ENCODE data around the gene THUMPD3.

The THUMPD3 gene, protein sequence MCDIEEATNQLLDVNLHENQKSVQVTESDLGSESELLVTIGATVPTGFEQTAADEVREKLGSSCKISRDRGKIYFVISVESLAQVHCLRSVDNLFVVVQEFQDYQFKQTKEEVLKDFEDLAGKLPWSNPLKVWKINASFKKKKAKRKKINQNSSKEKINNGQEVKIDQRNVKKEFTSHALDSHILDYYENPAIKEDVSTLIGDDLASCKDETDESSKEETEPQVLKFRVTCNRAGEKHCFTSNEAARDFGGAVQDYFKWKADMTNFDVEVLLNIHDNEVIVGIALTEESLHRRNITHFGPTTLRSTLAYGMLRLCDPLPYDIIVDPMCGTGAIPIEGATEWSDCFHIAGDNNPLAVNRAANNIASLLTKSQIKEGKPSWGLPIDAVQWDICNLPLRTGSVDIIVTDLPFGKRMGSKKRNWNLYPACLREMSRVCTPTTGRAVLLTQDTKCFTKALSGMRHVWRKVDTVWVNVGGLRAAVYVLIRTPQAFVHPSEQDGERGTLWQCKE

DNA sequence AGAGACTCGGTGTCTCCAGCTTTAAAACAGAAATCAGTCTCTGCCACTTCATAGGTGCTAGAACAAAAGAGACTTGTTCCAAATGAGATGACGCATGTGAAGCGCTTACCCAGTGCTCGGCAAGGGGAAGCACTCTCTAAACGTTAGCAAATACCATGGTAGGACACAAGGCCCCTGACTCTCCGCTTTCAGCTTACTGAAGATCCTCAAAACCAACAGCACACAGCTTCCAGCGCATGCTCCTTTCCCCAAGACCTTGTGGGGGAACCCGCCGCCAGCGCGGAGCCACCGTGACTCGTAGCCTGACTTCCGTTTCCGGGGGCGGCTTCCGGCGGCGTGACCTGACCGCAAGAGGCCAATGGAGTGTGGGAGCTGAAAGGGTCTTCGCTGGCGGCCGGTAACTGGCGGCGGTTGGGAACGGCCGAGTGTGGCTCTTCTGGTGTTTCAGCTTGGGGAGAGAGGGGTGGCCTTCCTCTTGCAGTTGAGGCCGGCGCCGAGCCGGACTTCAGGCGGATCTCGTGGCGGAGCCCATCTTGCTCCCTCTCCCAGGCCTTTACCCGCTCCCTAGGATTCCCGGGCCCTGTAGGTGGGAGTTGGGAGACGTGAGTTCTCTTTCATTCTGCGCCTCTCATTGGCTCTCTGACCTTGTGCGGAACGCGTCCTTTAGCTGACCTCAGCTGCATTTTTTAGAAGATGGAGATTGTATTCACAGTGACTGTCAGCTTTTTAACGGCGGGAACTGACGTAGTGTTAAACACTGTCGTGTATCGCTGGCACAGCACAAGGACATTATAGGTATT lies at the start of gene THUMPD3:
THUMPD3 (plus strand) TSS at position 324 of the 800 bp plus-strand sequence. CDS start 2,015 bp downstream, outside the sequence.
- peak; percentile 91 for DNase-seq

DNA sequence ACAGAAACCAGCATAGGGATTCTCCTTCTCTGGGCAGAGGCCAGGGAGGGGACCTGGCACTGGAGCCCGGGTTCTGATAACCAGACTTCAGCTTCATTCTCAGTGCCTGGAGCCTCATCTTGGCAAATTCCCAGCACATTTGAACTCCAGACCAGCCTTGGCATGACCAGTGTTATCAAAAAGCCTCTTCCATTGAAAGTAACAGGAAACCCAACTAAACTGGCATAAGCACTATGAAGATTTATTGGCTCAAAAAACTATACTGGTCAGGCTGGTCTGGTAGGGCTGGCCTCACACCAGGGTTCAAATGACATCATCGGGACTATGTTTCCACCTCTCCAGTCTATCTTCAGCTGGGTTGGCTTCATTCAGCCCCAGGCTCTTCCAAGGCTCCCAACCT lies 48.1 kb upstream of the THUMPD3 start:
- DNase-seq: no peak

DNA sequence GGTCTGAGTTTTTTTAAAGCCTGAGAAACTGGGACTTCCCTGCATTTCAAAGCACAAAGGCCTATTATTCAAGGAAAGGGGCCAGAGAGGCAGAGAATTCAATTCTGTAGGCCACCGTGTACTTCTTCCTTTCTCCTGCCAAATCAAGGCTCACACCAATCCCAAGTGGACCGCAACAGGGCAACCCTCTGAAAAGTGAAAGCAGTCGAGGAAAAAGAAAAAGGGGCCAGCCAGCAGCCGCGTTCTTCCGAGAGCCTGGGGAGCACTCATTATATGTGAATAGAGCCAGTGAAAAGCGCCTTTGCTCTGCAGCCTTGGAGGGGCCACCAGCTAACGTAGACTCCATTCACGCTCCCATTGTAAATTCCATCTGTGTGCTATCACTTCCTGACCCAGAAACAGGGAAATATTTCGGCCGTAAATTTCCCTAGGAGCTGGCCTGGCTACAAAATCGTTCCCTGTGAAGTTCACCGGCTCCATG lies 45.9 kb upstream of the THUMPD3 start:
- DNase-seq: no peak

DNA sequence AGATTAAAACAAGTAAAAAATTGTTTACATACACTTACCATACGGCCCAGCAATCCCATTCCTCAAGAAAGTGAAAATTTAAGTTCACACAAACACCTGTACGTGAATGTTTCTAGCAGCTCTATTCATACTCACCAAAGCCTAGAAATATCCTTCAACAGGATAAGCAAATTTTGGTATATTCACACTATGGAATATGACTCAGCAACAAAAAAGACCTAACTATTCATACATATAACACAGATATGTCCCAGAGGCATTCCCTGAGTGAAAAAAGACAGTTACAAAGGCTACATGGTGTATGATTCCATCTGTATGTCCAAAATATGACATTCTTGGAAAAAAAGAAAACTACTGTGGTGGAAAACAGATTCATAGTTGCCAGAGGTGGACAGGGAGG lies 40.1 kb upstream of the THUMPD3 start:
- no peak for DNase-seq

DNA sequence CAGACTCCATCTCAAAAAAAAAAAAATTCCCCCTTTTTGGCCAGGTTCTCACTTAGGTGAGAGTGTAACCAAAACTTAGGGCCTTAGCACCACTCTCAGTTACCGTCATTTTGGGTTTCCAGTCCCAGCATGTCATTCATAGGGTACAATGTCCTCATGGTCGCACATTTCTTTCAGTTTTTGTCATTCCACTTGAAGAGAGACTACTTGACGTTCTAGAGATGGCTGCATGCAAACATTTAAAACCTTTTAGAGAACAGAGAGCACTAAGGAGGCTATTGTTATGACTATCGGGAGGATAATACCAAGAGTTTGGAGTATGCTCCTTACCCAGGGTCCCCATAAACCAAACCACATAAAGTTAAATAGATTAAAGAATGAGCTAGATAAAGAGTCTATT lies 37.9 kb upstream of the THUMPD3 start:
- DNase-seq: no peak

DNA sequence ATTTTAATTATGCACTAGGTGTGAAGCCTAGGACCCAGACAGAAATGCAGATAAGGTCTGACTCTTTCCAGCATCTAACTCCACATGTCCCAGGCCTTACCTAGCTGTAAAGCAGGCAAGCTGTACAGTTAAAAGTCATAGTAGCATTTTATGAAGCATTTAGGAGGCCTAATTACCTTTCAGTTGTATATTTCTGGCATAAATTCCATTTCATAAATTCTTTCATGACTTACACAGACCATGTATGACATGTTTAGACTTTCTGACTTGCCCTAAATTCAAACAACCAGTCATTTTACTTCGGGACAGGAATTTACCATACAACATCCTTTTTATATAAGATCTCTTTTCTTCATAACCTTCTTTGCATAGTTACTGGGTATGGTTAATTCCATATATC lies 35.3 kb upstream of the THUMPD3 start:
- no peak for DNase-seq

DNA sequence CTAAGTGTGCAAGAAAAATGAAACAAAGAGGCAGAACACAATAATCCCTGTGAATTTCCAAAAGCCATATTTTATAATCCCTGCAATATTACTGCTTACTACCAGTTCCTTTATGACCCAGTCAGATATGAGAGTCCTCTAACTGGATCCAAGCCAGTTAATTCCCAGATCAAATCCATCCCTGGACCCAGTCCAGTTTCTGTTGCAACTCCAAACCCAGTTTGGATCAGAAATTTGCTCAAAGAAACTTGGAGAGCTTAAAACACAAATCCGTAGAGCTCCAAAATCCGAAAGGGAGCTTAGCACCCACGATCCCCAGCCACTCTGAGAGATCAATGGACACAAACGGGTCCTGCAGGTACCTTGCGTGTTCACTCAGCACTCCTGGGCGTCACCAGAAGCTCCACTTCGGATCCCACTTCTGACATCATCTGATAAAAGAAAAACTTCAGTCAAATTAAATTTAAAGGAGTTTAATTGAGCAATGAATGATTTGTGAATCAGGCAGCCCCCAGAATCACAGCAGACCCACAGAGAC lies 32.6 kb upstream of the THUMPD3 start:
- no peak for DNase-seq

DNA sequence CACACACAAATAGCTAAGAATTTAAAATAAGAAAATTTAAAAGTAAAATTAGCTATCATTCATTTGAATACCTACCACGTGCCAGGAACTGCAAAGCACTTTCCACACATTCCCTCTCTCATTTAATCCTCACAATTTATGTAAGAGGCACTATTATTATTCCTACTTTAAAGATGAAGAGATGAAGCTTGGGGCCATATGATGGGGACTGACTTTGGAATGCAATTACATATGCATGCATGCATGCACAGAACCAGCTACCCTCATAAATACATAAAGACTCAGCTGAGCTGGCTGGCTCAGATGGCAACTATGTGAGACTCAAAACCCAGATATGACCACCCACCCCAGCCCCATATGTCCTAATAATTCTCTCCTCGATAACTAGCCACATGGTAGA lies 31.7 kb upstream of the THUMPD3 start:
- no peak for DNase-seq

DNA sequence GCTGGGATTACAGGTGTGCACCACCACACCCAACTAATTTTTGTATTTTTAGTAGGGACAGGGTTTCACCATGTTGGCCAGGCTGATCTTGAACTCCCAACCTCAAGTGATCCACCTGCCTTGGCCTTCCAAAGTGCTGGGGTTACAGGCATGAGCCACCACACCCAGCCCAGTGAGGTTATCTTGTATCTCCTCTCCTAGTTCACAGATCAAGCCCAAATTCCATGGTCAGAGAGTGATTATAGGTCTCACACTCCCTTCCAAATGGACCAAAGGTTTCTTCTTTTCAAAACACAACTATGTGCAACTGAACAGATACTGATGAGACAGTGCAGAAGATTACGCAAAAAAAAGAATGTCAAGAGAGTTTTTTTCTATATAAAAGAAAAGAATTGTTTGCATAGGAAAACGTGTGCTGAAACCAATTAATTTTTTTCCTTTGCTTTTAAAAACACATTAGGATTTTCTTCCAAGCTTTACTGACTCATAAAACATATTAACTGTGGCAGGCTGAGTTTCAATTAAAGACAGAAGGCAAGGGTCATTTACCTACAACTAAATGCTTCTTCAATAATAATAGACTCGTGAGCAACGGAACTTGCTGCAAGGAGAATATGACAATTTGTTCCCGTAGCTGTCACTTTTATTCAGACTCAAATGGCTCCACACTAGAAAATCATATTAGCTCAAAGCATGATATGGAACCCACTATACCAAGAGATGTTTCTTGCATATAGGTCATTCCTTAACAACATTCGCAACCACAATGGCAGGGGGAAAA lies 30.4 kb upstream of the THUMPD3 start:
- no peak for DNase-seq

DNA sequence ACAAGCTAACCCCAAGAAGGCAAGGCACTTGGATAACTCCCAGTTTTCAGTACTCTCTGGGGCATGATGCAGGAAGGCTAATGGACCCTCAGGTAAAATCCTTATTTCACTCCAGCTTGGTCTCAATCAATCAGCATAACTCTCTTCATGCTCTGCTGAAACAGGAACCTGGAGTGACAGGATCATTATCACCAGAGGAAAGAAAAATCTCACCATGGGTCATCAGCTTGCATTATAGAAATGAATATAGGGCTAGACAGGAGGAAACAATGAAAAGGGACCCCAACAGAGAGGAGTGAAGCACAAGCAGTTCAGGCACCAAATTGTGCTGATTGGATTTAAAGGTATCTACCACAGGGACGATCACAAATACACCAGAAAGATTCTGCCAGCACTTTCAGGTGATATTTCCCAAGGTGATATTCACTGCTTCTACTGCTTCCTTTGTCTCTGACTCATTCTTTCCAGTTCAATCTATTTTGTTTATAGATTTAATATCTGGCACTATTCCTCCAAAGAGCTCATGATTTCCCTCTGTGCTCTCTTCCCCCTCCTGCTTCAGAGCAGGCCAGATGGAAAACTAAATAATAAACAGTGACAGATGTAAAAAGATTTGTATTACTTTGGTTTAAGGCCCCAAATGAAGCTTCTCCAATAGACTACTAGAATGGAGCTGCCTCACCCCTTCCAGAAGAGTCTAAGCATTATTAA lies 22.9 kb upstream of the THUMPD3 start:
- no peak for DNase-seq

DNA sequence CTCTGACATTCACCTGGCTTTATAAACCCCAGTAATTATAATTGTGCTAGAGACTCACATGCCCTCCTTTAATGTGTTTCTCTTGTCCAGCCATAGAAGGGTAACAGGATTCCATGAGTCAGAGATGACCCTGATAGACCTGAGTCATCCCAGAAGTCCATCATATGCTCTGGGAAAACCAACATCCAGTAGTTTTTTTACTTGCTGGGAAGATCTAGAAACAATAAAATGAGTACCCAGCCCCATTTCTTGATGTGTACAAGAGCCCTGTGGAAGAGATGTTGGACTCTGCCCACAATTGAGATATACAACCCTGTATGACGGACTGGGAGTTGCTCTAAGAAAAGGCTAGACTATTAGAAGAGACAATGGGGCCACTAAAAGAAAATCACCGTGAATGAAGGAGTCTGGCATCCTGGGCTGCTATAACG lies 22.4 kb upstream of the THUMPD3 start:
- no peak for DNase-seq

DNA sequence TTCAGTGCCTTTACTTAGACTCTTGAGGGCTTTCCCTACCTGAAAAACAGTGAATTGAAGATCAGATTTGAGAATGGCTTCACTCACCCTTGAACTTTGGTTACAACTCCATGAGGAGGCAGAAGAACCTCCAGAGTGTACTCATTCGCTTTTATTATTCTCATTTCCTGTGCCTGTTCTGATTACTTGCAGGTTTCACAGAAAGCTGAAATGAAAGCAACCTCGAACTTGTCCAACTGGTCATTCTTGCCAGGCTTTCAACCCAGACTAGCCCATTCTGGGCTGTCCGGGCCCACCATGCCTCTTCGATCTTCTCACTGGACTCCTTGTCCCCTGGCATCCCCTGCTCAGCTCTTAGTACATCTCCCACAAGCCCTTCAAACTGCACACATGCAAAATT lies 20.2 kb upstream of the THUMPD3 start:
- no peak for DNase-seq

DNA sequence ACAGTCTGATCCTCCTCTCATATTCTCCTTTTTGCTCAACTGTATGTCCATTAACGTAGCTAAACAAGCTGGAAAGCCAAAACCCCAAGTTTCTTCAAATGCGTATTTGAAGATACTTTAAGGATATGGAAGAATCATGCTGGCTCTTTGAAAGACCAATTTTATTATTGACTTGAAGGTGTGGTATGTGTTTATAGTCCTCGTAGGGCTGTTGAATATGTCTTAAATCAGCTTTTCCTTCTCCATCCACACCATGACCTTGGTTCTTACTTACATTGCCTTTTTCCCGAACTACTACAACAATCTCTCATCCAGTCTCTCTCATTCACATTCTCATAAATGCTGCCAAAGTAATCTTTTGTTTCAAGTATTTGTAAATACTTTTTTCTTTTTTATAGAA lies 19.7 kb upstream of the THUMPD3 start:
- DNase-seq: no peak

DNA sequence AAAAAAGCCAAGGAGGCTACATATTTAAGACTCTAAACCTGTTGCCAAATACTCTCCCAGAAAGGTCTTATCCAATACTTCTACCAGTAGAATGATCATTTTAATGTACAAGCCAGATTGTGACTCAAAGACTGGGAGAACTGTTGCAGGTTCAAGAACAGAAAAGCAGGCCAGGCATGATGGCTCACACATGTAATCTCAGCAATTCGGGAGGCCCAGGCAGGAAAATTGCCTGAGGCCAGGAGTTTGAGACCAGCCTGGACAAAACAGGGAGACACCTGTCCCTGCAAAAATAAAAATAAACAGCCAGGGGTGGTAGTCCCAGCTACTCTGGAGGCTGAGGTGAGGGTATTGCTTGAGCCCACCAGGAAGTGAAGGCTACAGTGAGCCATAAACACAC lies 17.8 kb upstream of the THUMPD3 start:
- DNase-seq: no peak

DNA sequence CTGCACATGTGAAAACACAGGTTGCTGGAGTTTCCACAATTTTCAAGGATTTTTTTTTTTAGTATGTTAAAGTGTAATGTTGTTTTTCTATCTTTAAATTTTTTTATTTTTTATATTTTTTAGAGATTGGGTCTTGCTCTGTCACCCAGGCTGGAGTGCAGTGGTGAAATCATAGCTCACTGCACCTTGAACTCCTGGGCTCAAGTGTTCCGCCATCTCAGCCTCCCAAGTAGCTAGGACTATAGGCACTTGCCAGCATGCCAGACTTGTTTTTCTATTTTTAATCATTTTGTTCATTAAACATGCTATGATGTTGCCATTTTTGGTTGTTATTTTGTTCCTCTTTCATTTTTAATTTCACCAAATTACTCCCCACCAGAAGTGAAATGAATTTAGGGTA lies 16.7 kb upstream of the THUMPD3 start:
- DNase-seq: no peak

DNA sequence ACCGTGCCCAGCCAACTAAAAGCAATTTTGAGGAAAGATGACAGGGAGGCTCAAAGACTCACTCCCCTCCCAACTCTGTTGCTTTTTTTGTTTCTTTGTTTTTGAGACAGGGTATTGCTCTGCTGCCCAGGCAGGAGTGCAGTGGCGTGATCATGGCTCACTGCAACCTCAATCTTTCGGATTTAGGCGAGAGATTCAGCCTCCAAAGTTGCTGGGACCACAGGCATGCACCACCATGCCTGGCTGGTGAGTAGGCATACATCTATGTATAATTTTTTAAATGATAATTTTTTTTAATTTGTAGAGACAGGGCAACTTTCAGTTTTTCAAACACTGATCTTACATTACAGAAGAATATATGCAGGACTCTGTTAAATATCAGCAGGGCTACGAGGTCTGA lies 15.8 kb upstream of the THUMPD3 start:
- no peak for DNase-seq

DNA sequence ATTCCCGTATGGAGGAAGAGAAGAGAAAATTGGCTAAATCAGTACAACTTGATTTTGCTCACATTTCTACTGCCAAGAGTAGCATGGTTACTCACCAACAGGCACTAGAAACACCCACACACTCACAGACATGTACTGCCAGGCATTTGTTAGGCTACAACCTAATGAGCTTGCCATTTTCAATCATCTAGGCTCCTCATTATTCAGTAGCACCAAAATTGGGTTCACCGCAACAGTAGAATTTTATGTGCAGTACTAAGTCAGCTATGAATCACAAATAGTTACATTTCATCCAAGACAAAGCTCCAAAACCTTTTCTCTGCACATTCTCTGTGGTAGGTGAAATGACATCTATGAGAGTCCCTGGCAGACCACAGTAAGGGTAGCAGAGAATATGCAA lies 15.0 kb upstream of the THUMPD3 start:
- no peak for DNase-seq

DNA sequence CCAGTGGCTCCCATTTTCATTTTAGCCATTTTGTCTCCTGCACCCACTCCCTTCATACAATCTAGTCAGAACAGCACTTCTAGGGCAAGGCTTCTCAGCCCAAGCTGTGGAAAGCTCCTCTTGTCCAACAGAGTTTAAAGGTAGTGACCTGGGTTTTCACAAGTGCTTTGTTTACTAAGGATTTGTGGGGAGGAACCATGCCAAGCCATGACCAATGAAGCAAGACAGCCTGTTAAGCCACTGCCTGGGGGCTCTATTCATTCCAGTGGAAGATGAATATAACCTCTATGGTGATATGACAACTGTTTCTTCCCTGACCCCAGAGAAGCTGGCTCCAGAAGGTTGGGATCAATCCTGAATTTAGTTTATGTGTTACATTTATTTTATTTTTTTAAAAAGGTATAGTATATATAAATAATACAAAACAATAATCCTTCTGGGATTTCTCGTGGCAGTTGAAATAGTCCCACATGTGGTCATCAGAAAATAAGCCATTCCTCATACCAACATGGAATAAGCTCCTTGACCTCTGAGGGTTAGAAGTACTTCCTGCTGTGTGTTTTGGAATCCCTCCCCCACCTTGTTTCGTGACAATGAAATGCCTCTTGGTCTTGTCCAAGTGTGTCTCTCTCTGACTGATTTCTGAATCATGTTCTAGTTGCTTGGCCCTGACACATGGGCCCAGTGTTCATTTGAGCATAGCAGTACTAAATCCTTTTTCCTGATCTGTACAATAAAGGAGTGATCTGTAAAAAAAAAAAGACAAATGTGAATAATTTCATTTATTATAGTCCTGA lies 13.3 kb upstream of the THUMPD3 start:
- DNase-seq: no peak

DNA sequence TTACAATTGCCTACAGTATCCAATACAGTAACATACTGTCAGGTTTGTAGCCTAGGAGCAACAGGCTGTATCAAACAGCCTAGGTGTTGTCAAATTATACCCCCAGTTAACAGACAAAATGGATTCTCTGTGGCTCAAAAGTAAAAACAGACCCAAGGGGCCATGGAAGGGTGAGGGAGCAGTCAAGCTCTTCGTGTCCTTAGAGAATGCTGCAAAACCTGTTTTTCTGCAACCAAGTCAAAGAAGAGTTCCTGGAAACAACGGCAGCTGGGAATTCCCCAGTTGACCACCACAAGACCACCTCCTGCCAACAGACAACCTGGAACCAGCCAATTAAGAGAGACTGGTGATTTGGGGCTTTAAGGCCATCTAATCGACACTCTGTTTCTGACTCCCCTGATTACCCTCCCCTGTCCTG lies 11.1 kb upstream of the THUMPD3 start:
- DNase-seq: no peak

DNA sequence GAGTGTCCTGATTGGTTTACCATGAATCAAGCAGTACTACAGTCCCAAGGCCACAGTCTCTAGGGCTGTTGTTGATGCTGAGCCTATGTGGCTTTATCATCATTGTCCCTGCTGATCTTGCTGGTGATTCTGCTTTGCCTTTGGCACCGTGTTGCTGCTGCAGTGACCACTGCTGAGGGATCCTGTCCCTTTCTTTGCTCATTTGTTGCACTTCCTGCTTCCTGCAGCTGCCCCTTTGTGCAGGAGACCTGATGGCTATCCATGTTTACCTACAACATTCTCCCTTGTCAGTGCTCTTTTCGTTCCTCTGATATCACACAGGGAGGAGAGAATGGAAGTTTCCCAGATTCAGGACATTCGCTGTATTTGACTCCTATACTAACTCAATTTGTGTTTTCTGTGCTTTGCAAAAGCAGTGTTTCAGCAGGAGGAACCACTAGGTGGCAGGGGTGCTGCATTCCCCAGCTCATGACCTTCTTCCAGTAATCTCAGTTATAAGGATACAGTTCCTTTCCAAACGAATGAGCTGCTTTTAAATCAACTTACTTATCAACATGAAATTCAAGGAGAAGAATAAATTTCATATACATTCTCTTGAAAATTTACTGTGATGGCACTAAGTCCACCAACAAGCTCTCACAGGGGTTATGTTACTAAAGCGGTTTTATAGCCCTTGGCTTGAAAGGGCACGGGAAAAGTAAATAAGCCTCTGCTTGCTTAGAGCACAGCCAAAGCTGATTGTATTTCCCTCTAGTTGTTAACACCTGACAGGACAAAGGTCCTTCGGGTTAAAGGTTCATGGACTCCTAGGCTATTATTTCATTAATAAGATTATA lies 9.7 kb upstream of the THUMPD3 start:
- DNase-seq: peak; percentile 38

Data from activated T-cell treated with anti-CD3 and anti-CD28 coated beads for 4 hours (primary cell).